Stomach (tissue), 9 donors: ENCODE results near the gene PRKCA. TPM values are rescaled to one million over a fixed set of nuclear protein-coding genes. Genes with fewer than 3 reads are reported as not detected.

Experiments
- DNase-seq, 2 donors: peaks; one replicate each; pipeline versions ENCODE4 v3.0.0 to v3.0.0-alpha.2; 2013 to 2019
- H3K27ac ChIP-seq, 5 donors: fragments of 200-600 bp in 4 of 5; sonication (generic) in 4 of 5; one replicate each; pipeline ENCODE4 v1.5.1; 2013 to 2019; ENCODE audit warnings: mild to moderate bottlenecking in 1 of 5, moderate library complexity in 1 of 5
- H3K27me3 ChIP-seq, 3 donors: fragments of 200-600 bp; sonication (generic); one replicate each; pipeline ENCODE4 v1.5.1; 2017 to 2019; ENCODE audit warnings: mixed run types in 1 of 3
- H3K36me3 ChIP-seq, 4 donors: fragments of 200-600 bp; sonication (generic); 1 replicate in 3 of 4; 2 replicates in 1 of 4; pipeline ENCODE4 v1.5.1; 2016 to 2019
- H3K4me1 ChIP-seq, 4 donors: fragments of 200-600 bp; sonication (generic); one replicate each; pipeline ENCODE4 v1.5.1; 2016 to 2019
- H3K4me3 ChIP-seq, 4 donors: fragments of 200-600 bp; sonication (generic) in 3 of 4; one replicate each; pipeline ENCODE4 v1.5.1; 2016 to 2019; ENCODE audit warnings: mild to moderate bottlenecking in 1 of 4
- H3K9me3 ChIP-seq, 4 donors: fragments of 200-600 bp; sonication (generic); one replicate each; pipeline ENCODE4 v1.5.1; 2016 to 2019
- EP300 ChIP-seq: sonication (generic); formaldehyde crosslinking; IDR thresholded peaks from one replicate; pipeline ENCODE4 v1.6.1; 2017; ENCODE audit warnings: antibody characterized with exemption
- POLR2A ChIP-seq, 4 donors: fragments of 450-650 bp; IDR thresholded peaks; one replicate each; pipeline ENCODE4 v1.6.1; 2016; ENCODE audit warnings: antibody characterized with exemption in 4 of 4, control low read depth in 2 of 4, mild to moderate bottlenecking in 1 of 4, moderate library complexity in 1 of 4
- POLR2AphosphoS5 ChIP-seq, 3 donors: sonication (generic); formaldehyde crosslinking; IDR thresholded peaks; one replicate each; pipeline ENCODE4 v1.6.1; 2016; ENCODE audit warnings: antibody characterized with exemption in 3 of 3
- WGBS, 5 donors: extraction: QIAGEN DNeasy Blood & Tissue Kit in 3 of 5; methylation state at CpG; one replicate each; pipeline versions ENCODE4 v1.1.5 to v1.1.7; 2013 to 2018; 5-methylcytosine and 5-hydroxymethylcytosine counted together
- intact Hi-C: fragments of 100-400 bp; cut with DNase I; formaldehyde crosslinking; loops from one replicate; pipeline ENCODE4 v1.15.1; 2023; ENCODE audit warnings: low total_unique reads
- polyA plus RNA-seq, 3 donors: library from polyadenylated mRNA; stranded (reverse); fragments of 200-250 nt; gene quantifications; one replicate each; pipeline ENCODE4 v1.2.3, GENCODE V29; 2013
- total RNA-seq, 5 donors: library from RNA; depleted of rRNA; stranded (reverse); fragments of >200 nt; gene quantifications; one replicate each; pipeline versions ENCODE4 v1.1.0 to v1.2.3, GENCODE V29; 2014 to 2016
- TF ChIP-seq, protein P1 (sequence below), 7 experiments: fragments of 450-650 bp in 4 of 7; fragments of 200-600 bp in 3 of 7; sonication (generic) in 3 of 7; IDR thresholded peaks; one replicate each; pipeline ENCODE4 v1.5.1; 2016 to 2019; ENCODE audit warnings: antibody characterized with exemption in 7 of 7, control low read depth in 2 of 7, mild to moderate bottlenecking in 1 of 7
- donor health status: healthy with polysubstance abuse.
- donor health status: Bipolar disorder and iron deficiency.
- donor health status: healthy.

Gene PRKCA
- total and polyA plus RNA-seq, 8 donors: 2.1 to 41.1 (median 12.2) TPM

DNA sequence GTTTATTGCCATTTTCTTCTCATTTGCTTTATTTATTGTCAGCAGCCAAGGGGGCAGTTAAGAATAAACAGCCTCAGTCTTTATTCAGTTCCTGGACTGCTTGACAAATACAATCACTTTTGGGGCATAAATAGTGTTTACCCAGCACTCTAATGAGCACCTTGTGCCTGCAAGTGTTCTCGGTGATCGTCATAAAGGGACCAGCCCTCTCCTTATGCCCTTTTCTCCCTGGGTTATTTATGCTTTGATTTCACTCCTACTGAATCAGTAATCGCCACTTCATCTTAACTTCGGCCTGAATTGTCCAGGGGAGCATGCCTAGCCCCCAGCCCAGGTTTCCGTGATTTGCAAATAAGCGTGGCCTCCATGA is 476.8 kb downstream of the PRKCA start:
- 82 to 94% (median 87%) methylated on average over 6 of the region's 6 CpGs for WGBS, 5 donors
- no peak for TF ChIP-seq POLR2A (IDR thresholded peaks at IDR 0.05)
- no peak for TF ChIP-seq POLR2AphosphoS5 (IDR thresholded peaks at IDR 0.05)
- TF ChIP-seq, protein P1, sequence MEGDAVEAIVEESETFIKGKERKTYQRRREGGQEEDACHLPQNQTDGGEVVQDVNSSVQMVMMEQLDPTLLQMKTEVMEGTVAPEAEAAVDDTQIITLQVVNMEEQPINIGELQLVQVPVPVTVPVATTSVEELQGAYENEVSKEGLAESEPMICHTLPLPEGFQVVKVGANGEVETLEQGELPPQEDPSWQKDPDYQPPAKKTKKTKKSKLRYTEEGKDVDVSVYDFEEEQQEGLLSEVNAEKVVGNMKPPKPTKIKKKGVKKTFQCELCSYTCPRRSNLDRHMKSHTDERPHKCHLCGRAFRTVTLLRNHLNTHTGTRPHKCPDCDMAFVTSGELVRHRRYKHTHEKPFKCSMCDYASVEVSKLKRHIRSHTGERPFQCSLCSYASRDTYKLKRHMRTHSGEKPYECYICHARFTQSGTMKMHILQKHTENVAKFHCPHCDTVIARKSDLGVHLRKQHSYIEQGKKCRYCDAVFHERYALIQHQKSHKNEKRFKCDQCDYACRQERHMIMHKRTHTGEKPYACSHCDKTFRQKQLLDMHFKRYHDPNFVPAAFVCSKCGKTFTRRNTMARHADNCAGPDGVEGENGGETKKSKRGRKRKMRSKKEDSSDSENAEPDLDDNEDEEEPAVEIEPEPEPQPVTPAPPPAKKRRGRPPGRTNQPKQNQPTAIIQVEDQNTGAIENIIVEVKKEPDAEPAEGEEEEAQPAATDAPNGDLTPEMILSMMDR (IDR thresholded peaks at IDR 0.05): no peak
- TF ChIP-seq EP300: no peak
- Histone ChIP-seq H3K4me3 (no peak overlapping the region), H3K36me3 (peaks cover 5 to 32% (median 21%) of the 10 kb centered on the region in 4 donors), H3K4me1 (peaks cover 0 to 14% (median 4%) of the 10 kb centered on the region in 4 donors), H3K9me3 (no peaks in the 10 kb centered on the region), H3K27ac (no peak overlapping the region), H3K27me3 (no peaks in the 10 kb centered on the region)
- intact Hi-C loops: no loop called here
- no peak for DNase-seq

DNA sequence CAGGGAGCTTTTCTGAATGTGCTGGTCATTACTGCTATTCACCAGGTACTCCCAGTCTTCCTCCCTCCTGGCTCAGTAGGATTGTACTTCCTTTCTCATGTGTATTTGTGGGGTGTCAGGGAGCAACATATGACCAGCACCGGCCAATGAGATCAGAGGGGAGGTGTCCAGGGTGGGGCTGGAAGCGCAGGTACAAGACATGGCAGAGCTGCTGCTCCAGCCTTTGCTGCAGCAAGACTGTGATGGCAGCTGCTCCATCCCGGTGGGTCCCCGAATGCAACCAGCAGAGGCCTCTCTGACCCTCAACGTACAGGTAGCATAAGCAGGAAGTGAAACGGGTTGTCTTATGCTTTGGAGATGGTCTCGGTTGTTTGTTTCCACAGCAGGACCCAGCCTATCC is 478.7 kb downstream of the PRKCA start:
- H3K27me3 ChIP-seq: no peaks in the 10 kb centered on the region
- H3K27ac ChIP-seq: no peak overlapping the region
- no peak for DNase-seq
- H3K36me3 ChIP-seq: peaks cover 0 to 32% (median 13%) of the 10 kb centered on the region in 4 donors
- no peaks in the 10 kb centered on the region for H3K9me3 ChIP-seq
- TF ChIP-seq EP300 (no peak), POLR2A (IDR thresholded peaks at IDR 0.05) (no peak), POLR2AphosphoS5 (IDR thresholded peaks at IDR 0.05) (no peak)
- TF ChIP-seq, protein P1 (IDR thresholded peaks at IDR 0.05): no peak
- H3K4me1 ChIP-seq: peaks cover 0 to 14% (median 3%) of the 10 kb centered on the region in 4 donors
- H3K4me3 ChIP-seq: no peak overlapping the region
- intact Hi-C loops: no loop called here
- 87 to 95% (median 92%) methylated on average over 7 of the region's 7 CpGs for WGBS, 5 donors

DNA sequence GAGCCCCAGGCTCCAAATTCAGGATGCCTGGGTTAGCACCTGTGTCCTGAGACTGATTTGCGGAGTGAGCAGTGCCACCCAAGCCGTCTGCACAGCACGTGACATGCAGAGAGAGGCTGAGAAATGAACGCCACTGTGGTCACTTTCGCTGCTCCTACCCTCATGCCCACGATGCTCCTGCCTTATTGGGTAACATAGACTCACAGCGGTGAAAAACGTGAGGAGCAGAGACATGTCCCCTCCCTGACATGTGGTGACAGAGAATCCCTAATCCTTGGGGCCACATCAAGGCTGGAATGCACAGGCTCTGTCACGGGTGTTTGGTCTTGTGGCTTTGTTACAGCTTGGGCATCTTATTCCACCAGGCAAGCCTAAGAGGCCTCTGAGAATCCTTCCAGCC is 480.4 kb downstream of the PRKCA start:
- H3K27me3 ChIP-seq: no peaks in the 10 kb centered on the region
- intact Hi-C loops: no loop called here
- no peak for DNase-seq
- H3K4me1 ChIP-seq: no peaks in the 10 kb centered on the region
- TF ChIP-seq POLR2A (IDR thresholded peaks at IDR 0.05) (no peak), POLR2AphosphoS5 (IDR thresholded peaks at IDR 0.05) (no peak), EP300 (no peak)
- TF ChIP-seq, protein P1 (IDR thresholded peaks at IDR 0.05): no peak
- H3K9me3 ChIP-seq: no peaks in the 10 kb centered on the region
- H3K27ac ChIP-seq: no peak overlapping the region
- no peak overlapping the region for H3K4me3 ChIP-seq
- H3K36me3 ChIP-seq: peaks cover 4 to 49% (median 28%) of the 10 kb centered on the region in 4 donors
- WGBS, 5 donors: 83 to 89% (median 87%) methylated on average over 9 of the region's 9 CpGs

DNA sequence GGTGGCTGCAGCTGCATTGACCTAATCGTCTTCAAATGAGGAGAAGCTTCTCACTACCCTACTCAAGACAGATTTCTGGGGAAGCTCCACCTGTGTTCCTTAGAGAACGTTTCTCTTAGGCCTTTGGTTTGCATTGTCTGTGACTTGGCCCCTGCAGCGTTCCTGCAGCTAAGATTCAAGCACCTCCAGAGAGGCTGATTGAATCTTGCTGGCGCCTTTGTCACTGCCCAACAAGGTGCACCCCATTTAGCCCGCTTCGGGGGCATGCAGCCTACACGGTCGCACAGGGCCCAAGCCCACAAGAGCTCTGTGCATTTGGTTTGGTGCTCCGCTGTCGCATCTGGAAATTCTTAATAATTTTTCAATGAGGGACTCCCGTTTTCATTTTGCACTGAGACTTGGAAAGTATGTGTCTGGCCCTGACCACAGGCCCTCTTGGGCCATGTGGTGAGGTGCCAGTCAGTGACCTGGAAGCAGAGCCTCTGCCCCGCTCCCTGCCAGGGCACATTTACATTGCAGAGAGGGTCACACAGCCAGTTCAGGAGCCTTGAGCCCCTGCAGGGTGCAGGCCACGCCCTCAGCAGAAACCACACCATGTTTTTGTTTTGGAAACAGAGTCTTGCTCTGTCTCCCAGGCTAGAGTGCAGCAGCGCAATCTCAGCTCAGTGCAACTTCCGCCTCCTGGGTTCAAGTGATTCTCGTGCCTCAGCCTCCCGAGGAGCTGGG is 481.4 kb downstream of the PRKCA start:
- Histone ChIP-seq H3K9me3 (no peaks in the 10 kb centered on the region), H3K27me3 (no peaks in the 10 kb centered on the region), H3K4me3 (no peak overlapping the region), H3K4me1 (no peaks in the 10 kb centered on the region), H3K36me3 (peaks cover 5 to 59% (median 38%) of the 10 kb centered on the region in 4 donors), H3K27ac (no peak overlapping the region)
- no peak for DNase-seq
- WGBS, 5 donors: 92 to 96% (median 92%) methylated on average over 16 to 17 of the region's 17 CpGs
- intact Hi-C loops: no loop called here
- TF ChIP-seq EP300 (no peak), POLR2AphosphoS5 (IDR thresholded peaks at IDR 0.05) (no peak), POLR2A (IDR thresholded peaks at IDR 0.05) (no peak)
- TF ChIP-seq, protein P1 (IDR thresholded peaks at IDR 0.05): no peak
